NCI-H146 (cell line): Measurements from ENCODE around the gene CXCR4.
A peak's percentile ranks its signal among the peaks of the same experiment; 100 is the strongest.

Experiments
- DNase-seq: peaks from one replicate; lab custom pipeline; 2025; lab: John Stamatoyannopoulos, UW

CXCR4 gene

GRCh38 chr2:136117909-136118818 lies at the start of gene CXCR4:
Gene CXCR4 (minus strand): TSS chr2:136118149. CDS start chr2:136118060, 89 bp downstream.
- peak; percentile 95 for DNase-seq

DNA sequence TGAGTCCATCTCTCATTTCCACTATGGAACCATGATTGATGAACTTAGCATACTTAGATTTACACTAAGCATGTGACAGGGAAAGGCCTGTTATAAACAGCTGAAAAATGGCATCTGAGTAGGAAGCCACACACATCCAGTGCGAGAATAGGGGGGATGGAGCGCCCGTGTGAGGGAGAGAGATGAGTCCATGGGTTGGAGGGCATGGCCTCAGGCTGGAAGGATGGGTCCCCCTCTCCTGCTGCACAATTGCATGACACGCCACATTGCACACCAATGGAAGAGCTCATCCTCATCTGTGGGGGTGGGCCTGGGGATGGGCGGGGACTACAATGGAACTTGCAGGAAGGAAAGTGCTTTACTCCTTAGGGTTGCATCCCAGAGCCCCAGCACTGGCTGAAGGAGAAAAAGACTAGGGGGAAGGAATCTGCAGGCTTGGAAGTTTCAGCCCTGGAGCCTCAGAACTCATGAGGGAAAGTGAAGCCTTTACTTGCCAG lies 46.4 kb upstream of the CXCR4 start:
- DNase-seq: no peak

- DNase-seq: no peak
Measured at GRCh38 chr2:136162438-136162837, 44.5 kb upstream of the CXCR4 start.

- no peak for DNase-seq
Measured at GRCh38 chr2:136156411-136156810, 38.5 kb upstream of the CXCR4 start.

DNA sequence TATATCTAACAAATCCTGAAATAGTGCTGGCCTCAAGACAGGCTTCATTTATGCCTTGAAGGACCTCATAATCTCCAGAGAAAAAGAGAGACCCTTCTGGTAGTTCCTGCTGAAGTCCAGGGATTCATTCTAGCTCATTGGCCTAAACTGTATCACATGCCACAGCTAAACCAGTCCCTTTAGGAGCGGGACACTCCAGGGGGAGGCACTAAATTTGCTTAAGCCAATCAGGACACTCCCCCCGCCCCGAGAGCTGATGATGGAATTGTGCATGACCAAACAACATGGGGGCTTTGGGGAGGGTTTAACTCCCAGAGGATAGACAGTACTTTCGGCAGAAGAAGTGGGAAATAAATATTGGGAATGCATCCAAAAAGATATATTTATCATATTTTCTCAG lies 36.4 kb upstream of the CXCR4 start:
- no peak for DNase-seq

- no peak for DNase-seq
Measured at GRCh38 chr2:136151021-136151971, 33.3 kb upstream of the CXCR4 start.

DNA sequence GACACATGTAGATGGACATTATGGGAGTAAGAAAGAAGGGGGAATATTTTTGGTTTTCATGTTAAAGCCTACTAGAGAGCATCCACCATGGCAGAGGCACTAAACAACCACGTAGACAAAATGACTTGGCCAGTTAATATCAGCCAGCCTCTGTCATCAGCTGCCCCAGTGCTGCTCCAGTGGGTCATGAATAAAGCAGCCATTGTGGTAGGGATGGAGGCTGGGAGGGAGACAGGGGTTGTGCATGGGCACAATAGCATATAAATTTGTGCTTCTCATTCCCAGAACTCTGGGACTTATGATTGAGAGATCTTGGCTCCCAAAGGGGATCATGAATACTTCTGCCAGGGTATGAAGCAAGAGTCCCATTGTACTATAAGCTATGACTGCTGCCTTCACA lies 31.1 kb upstream of the CXCR4 start:
- DNase-seq: no peak

GRCh38 chr2:136146564-136146963 lies 28.6 kb upstream of the CXCR4 start:
- DNase-seq: no peak

DNA sequence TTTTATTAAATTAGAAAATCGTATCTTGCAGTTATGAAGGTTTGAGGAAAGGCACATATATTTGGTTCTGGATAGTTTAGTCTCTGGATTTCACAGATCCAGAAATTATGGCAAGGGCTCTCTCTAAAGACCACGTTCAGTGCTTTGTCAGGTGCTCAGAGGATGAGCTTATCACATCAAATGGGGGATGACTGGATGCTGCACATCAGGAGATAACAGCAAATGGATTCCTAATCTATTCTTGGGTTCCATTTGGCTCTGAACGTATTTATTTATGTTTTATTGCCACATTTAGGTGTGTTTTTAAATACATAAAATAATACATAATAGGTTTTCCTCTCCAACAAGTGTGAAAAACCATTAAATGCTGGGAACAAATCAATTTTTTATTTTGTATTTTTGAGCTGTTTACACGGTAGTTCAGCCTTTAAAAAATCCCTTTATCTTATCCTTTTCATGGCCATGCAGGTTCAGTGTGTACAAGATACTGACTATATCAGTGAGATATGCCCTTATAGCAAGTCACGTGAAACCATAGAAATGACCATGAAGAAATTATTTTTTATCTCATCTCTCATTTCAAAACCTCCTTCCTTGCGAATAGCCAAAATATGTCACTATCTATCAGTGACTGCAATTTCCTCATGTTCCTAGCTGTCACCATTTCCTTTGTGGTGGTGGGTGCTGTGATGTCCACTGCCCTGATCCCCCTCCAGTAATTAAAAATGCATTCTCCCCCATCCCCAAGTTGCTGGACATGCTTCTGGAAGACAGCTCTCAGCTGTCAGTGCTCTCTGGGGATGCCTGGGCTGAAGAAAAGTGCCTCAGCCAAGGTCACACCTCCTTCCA lies 25.9 kb upstream of the CXCR4 start:
- peak; percentile 59 for DNase-seq

- DNase-seq: peak; percentile 98
Measured at GRCh38 chr2:136141510-136142149, 23.7 kb upstream of the CXCR4 start.

- DNase-seq: no peak
Measured at GRCh38 chr2:136139631-136140030, 21.7 kb upstream of the CXCR4 start.

- no peak for DNase-seq
Measured at GRCh38 chr2:136137982-136138381, 20.0 kb upstream of the CXCR4 start.

- peak; percentile 92 for DNase-seq
Measured at GRCh38 chr2:136136931-136137330, 19.0 kb upstream of the CXCR4 start.

DNA sequence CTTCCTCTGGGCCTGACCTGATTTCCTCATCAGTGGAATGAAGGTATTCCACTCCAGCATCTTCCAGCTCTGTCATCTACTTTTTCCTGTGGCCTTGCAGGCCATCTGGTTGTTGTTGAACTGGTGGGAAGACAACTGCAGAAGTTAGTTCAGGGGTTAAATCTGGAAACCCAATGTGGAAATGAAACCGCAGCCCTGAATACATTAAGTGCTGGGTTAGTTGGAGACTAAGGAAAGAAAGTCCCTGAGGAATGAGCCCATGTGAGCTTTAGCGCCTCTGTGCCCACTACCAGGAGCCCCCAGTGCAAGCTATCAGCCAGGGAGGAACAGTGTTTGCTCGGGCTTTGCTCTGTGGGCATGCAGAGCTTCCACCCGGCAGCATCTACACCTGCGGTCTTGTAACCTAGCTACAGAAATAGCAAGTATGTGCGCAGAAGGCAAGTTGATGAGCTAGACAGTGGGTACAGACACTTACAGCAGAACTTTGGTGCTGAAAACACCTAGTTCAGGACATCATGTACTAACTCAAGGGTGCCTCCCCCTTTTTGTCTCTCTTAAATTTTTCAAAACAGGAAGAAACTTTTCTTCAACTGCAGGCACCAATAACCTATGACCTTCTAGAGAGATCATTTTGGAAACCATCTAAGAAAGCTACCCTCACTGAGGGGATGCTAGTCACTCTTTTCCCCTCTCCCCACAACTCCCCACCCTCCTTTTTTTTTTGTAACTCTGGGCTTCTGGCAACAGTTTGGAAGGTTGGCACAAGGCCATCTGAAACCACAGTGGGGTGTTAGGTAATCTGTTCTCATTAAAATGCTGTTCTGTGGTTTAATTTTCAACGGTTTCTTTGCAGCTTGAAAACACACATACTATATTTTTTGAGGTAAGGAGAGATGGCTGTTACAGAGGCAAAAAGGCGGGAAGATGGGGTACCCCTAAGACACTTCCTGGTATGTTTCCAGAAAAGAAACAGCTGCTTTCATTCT lies 18.3 kb upstream of the CXCR4 start:
- DNase-seq: peak; percentile 75

DNA sequence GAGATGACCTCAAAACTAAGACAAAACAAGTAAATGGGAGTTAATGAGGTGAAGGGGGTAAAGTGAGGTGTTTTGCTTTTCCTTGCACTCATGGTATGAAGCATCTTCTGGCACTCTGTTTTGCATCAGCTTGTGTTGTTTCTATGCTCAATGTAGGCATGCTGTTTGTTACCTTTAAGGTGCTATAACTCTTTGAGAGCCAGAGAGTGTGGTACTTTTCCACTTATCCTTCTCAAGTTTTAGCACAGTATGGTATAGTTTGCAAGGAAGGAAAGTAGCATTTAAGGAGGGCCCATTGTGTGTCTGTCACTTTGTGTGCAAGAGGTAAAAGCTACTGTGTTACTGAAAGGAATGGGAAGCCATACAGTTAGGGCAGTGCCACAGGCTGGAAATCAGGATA lies 17.5 kb upstream of the CXCR4 start:
- DNase-seq: no peak

DNA sequence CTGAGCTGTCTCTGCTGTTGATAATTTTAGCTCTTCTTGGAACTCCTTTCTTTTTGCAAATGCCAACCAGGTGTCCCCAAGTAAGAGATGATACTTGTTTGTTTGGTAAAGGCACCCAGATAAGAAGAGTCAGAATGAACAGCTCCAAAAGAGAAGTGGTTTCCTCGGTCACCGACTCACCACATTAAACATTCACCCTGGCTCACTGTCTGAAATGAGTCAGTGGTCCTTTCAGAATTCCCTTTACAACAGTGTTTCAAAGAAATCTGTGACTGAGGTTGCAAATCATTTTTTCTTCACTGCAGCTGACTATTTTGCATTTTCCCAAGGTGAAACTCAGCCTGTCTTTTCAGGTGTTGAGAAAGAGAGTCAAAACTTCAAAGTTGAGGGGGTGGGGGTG lies 16.2 kb upstream of the CXCR4 start:
- DNase-seq: no peak

DNA sequence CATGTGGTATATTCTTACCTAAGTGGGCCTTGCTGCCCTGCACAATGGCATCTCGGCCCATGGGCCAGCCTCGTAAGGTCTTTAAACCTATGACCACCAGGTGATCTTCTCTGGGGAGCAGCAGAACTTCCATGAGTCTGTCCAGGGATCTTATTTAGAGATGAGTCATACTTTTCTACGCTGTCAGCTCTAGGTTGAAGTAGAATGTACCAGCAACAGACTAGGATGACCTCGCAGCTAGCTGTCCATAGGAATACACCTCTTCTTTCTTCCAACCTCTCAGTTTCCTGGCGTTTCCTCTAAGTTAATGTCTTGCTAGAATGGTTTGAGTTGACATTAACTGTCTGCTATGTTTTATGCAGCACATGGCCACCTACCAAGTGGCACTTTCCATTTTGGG lies 15.6 kb upstream of the CXCR4 start:
- no peak for DNase-seq

DNA sequence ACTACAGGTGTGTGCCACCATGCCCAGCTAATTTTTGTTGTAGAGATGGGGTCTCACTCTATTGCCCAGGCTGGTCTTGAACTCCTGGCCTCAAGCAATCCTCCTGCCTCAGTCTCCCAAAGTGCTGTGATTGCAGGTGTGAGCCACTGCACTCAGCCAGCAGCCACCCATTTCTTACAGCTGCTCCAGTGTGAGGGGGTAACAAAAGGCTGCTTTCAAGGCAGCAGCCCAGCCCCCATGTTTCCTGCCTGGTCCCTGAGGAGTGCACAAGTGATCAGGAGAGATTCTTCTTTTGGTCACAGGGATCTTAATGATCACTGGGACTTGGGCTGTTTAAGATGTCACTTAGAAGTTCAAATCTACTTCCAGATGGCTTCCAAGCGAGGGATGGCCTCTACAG lies 15.2 kb upstream of the CXCR4 start:
- DNase-seq: no peak

- DNase-seq: no peak
Measured at GRCh38 chr2:136132825-136133155, 14.8 kb upstream of the CXCR4 start.
